Upper lobe of left lung (tissue), 4 donors: ENCODE results near the gene AMZ2.
"Not testable (repeated sequence)": the region's sequence is repeated elsewhere in the genome, so short reads cannot be mapped to it uniquely, and the experiment has no call there.

Experiments used
- POLR2A ChIP-seq, 4 donors: fragments of 450-650 bp; IDR thresholded peaks; one replicate each; pipeline ENCODE4 v1.5.1; 2016 to 2017; ENCODE audit warnings: antibody characterized with exemption in 4 of 4, mild to moderate bottlenecking in 2 of 4
- POLR2AphosphoS5 ChIP-seq, 2 donors: sonication (generic); formaldehyde crosslinking; IDR thresholded peaks; one replicate each; pipeline ENCODE4 v1.5.1; 2017; ENCODE audit warnings: antibody characterized with exemption in 2 of 2
- TF ChIP-seq, protein P1 (sequence below), 6 experiments: fragments of 450-650 bp in 4 of 6; fragments of 200-600 bp in 2 of 6; sonication (generic) in 2 of 6; IDR thresholded peaks; one replicate each; pipeline ENCODE4 v1.5.1; 2016 to 2019; ENCODE audit warnings: antibody characterized with exemption in 6 of 6

DNA sequence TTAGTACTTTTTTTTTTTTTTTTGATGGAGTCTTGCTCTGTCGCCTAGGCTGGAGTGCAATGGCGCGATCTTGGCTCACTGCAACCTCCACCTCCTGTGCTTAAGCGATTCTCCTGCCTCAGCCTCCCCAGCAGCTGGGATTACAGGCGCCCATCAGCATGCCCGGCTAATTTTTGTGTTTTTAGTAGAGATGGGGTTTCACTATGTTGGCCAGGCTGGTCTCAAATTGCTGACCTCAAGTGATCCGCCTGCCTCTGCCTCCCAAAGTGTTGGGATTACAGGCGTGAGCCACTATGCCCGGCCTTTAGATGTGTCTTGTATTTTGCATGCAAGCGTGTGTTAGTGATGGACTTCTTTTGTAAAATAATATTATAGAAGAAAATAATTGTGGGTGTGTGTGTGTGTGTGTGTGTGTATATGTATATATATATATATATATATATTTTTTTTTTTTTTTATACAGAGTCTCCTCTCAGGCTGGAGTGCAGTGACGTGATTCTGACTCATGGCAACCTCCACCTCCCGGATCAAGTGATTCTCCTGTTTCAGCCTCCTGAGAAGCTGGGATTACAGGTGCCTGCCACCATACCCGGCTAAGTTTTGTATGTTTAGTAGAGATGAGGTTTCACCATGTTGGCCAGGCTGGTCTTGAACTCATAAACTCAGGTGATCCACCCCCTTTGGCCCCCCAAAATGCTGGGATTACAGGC, 38.5 kb upstream of the AMZ2 start:
- TF ChIP-seq, protein P1, sequence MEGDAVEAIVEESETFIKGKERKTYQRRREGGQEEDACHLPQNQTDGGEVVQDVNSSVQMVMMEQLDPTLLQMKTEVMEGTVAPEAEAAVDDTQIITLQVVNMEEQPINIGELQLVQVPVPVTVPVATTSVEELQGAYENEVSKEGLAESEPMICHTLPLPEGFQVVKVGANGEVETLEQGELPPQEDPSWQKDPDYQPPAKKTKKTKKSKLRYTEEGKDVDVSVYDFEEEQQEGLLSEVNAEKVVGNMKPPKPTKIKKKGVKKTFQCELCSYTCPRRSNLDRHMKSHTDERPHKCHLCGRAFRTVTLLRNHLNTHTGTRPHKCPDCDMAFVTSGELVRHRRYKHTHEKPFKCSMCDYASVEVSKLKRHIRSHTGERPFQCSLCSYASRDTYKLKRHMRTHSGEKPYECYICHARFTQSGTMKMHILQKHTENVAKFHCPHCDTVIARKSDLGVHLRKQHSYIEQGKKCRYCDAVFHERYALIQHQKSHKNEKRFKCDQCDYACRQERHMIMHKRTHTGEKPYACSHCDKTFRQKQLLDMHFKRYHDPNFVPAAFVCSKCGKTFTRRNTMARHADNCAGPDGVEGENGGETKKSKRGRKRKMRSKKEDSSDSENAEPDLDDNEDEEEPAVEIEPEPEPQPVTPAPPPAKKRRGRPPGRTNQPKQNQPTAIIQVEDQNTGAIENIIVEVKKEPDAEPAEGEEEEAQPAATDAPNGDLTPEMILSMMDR (IDR thresholded peaks at IDR 0.05) = not testable (repeated sequence)
- not testable (repeated sequence) for TF ChIP-seq POLR2AphosphoS5, POLR2A (IDR thresholded peaks at IDR 0.05)
